GM23338 (cell line): ENCODE measurements around the gene SLC29A4.

Source experiments
- CREB1 ChIP-seq: fragments of 250-450 bp; sonication (Bioruptor Pico); IDR thresholded peaks from 2 replicates; pipeline ENCODE4 v1.5.0; 2020; ENCODE audit warnings: low read depth, mild to moderate bottlenecking, moderate library complexity
- CTCF ChIP-seq, 2 experiments: fragments of 200-600 bp in 1 of 2; sonication (generic) in 1 of 2; conservative IDR thresholded peaks; 2 replicates each; pipeline versions ENCODE4 v1.5.1 to v1.6.1; 2016 to 2017; ENCODE audit warnings: antibody characterized with exemption in 2 of 2, low read depth in 2 of 2, mild to moderate bottlenecking in 2 of 2, moderate library complexity in 1 of 2
- ETS1 ChIP-seq: IDR thresholded peaks from 2 replicates; pipeline ENCODE4 v1.6.1; 2016; ENCODE audit warnings: antibody characterized with exemption
- EZH2 ChIP-seq: fragments of 200-600 bp; sonication (generic); IDR thresholded peaks from one replicate; pipeline ENCODE4 v1.8.0; 2017; ENCODE audit warnings: antibody characterized with exemption, mild to moderate bottlenecking, low read depth; ENCODE audit not compliant: unreplicated experiment
- EZH2phosphoT487 ChIP-seq: fragments of 200-600 bp; sonication (generic); IDR thresholded peaks from one replicate; pipeline ENCODE4 v1.8.1; 2018; ENCODE audit warnings: antibody characterized with exemption; ENCODE audit not compliant: unreplicated experiment
- JUNB ChIP-seq: IDR thresholded peaks from one replicate; pipeline ENCODE4 v1.6.1; 2016; ENCODE audit warnings: antibody characterized with exemption; ENCODE audit not compliant: unreplicated experiment
- NANOG ChIP-seq: IDR thresholded peaks from 2 replicates; pipeline ENCODE4 v1.6.1; 2016; ENCODE audit warnings: antibody characterized with exemption, borderline replicate concordance
- POLR2AphosphoS5 ChIP-seq: IDR thresholded peaks from 2 replicates; pipeline ENCODE4 v1.6.1; 2016; ENCODE audit warnings: antibody characterized with exemption, low read depth
- REST ChIP-seq: IDR thresholded peaks from one replicate; pipeline ENCODE4 v1.6.1; 2018; ENCODE audit warnings: antibody characterized with exemption; ENCODE audit not compliant: unreplicated experiment
- STAT1 ChIP-seq: IDR thresholded peaks from one replicate; pipeline ENCODE4 v1.6.1; 2016; ENCODE audit warnings: antibody characterized with exemption; ENCODE audit not compliant: unreplicated experiment
- ZNF114 ChIP-seq: fragments of 250-450 bp; sonication (Bioruptor Pico); IDR thresholded peaks from 2 replicates; pipeline ENCODE4 v1.5.0; 2020; ENCODE audit warnings: mild to moderate bottlenecking, moderate library complexity
- ZNF331 ChIP-seq: fragments of 250-450 bp; sonication (Bioruptor Pico); IDR thresholded peaks from 2 replicates; pipeline ENCODE4 v1.5.0; 2020; ENCODE audit warnings: low read depth, mild to moderate bottlenecking, moderate library complexity

- TF ChIP-seq CTCF (conservative IDR thresholded peaks at IDR 0.05; ENCODE audit: low read depth in 2 of 2) (no peak), JUNB (no peak), ETS1 (no peak), EZH2 (no peak), POLR2AphosphoS5 (no peak), EZH2phosphoT487 (no peak), NANOG (no peak), ZNF331 (CRISPR knock-in tag) (no peak), CREB1 (CRISPR knock-in tag) (no peak), ZNF114 (CRISPR knock-in tag) (no peak), REST (no peak), STAT1 (no peak)
Observed at GRCh38 chr7:5330288-5330687, 47.5 kb downstream of the SLC29A4 start.
